Neural cell (in vitro differentiated cells): ENCODE results near the gene TRAPPC3. TPM values are rescaled to one million over a fixed set of nuclear protein-coding genes. Genes with fewer than 3 reads are reported as not detected.

Experiments
- H2AFZ ChIP-seq: fragments of 200-600, 300-800 bp; sonication (generic), shearing (Covaris generic); 2 replicates; pipeline ENCODE4 v1.6.0; 2014; ENCODE audit warnings: low read depth, mild to moderate bottlenecking, antibody characterized with exemption, low read length, moderate library complexity
- H3F3A ChIP-seq: fragments of 200-600 bp; shearing (Covaris generic); 2 replicates; pipeline ENCODE4 v1.6.1; 2016; ENCODE audit warnings: mild to moderate bottlenecking, moderate library complexity, mixed read lengths, antibody characterized with exemption, low read length; ENCODE audit not compliant: insufficient read depth, poor library complexity, severe bottlenecking
- H3K27ac ChIP-seq: fragments of 200-600, 300-800 bp; sonication (generic), shearing (Covaris generic); 2 replicates; pipeline ENCODE4 v1.5.1; 2014; ENCODE audit warnings: mild to moderate bottlenecking, low read length, moderate library complexity
- H3K27me3 ChIP-seq: fragments of 300-800, 200-600 bp; sonication (generic), shearing (Covaris generic); 2 replicates; pipeline ENCODE4 v1.6.0; 2014; ENCODE audit warnings: mild to moderate bottlenecking, low read depth, low read length, moderate library complexity; ENCODE audit not compliant: insufficient read depth
- H3K36me3 ChIP-seq: fragments of 300-800, 200-600 bp; sonication (generic), shearing (Covaris generic); 2 replicates; pipeline ENCODE4 v1.5.1; 2014; ENCODE audit warnings: mild to moderate bottlenecking, antibody characterized with exemption, low read length, moderate library complexity; ENCODE audit not compliant: insufficient read depth
- H3K4me2 ChIP-seq: fragments of 300-800, 200-600 bp; sonication (generic), shearing (Covaris generic); 2 replicates; pipeline ENCODE4 v1.6.0; 2014; ENCODE audit warnings: mild to moderate bottlenecking, low read length
- H3K4me3 ChIP-seq: fragments of 300-800, 200-600 bp; sonication (generic), shearing (Covaris generic); 2 replicates; pipeline ENCODE4 v1.5.1; 2014; ENCODE audit warnings: mild to moderate bottlenecking, low read length, moderate library complexity
- H3K79me2 ChIP-seq: fragments of 200-600 bp; shearing (Covaris generic); replicated peaks from 2 replicates; pipeline ENCODE4 v1.6.0; 2014; ENCODE audit warnings: mild to moderate bottlenecking, low read length, moderate library complexity; ENCODE audit not compliant: insufficient read depth
- H3K9ac ChIP-seq: fragments of 300-800, 200-600 bp; sonication (generic), shearing (Covaris generic); 2 replicates; pipeline ENCODE4 v1.6.1; 2016; ENCODE audit warnings: mild to moderate bottlenecking, low read length, mixed read lengths
- H3K9me2 ChIP-seq: fragments of 200-600 bp; shearing (Covaris generic); 2 replicates; pipeline ENCODE4 v1.6.1; 2016; ENCODE audit warnings: mild to moderate bottlenecking, low read length, mixed read lengths; ENCODE audit not compliant: insufficient read depth
- H3K9me3 ChIP-seq: fragments of 200-600, 300-800 bp; sonication (generic), shearing (Covaris generic); 2 replicates; pipeline ENCODE4 v1.6.1; 2016; ENCODE audit warnings: mild to moderate bottlenecking, mixed run types, low read length, moderate library complexity, mixed read lengths
- H4K20me1 ChIP-seq: fragments of 200-600 bp; shearing (Covaris generic); 2 replicates; pipeline ENCODE4 v1.6.1; 2016; ENCODE audit warnings: mild to moderate bottlenecking, mixed run types; ENCODE audit not compliant: insufficient read depth
- CTCF ChIP-seq: fragments of 450-650 bp; IDR thresholded peaks from 2 replicates; pipeline ENCODE4 v1.5.1; 2014; ENCODE audit warnings: antibody characterized with exemption, mild to moderate bottlenecking, moderate library complexity; ENCODE audit not compliant: poor library complexity, severe bottlenecking
- EP300 ChIP-seq: fragments of 450-650 bp; conservative IDR thresholded peaks from 2 replicates; pipeline ENCODE4 v1.6.1; 2014; ENCODE audit warnings: antibody characterized with exemption, mild to moderate bottlenecking, moderate library complexity; ENCODE audit not compliant: poor library complexity, severe bottlenecking
- EZH2 ChIP-seq: fragments of 200-600, 300-800 bp; shearing (Covaris generic), sonication (generic); IDR thresholded peaks from 2 replicates; pipeline ENCODE4 v1.6.1; 2014; ENCODE audit warnings: antibody characterized with exemption, low read length, borderline replicate concordance, mild to moderate bottlenecking; ENCODE audit not compliant: insufficient read depth, poor library complexity, severe bottlenecking
- MXI1 ChIP-seq: fragments of 450-650 bp; conservative IDR thresholded peaks from 2 replicates; pipeline ENCODE4 v1.6.1; 2014; ENCODE audit warnings: antibody characterized with exemption, mild to moderate bottlenecking; ENCODE audit not compliant: poor library complexity, severe bottlenecking
- POLR2AphosphoS5 ChIP-seq: IDR thresholded peaks from 2 replicates; pipeline ENCODE4 v1.6.1; 2012
- RAD21 ChIP-seq: fragments of 450-650 bp; conservative IDR thresholded peaks from 2 replicates; pipeline ENCODE4 v1.6.1; 2014; ENCODE audit warnings: antibody characterized with exemption, mild to moderate bottlenecking, moderate library complexity
- REST ChIP-seq: IDR thresholded peaks from 2 replicates; pipeline ENCODE4 v1.6.1; 2012; ENCODE audit warnings: borderline replicate concordance
- SMC3 ChIP-seq: fragments of 450-650 bp; conservative IDR thresholded peaks from 2 replicates; pipeline ENCODE4 v1.6.1; 2014; ENCODE audit warnings: antibody characterized with exemption, mild to moderate bottlenecking, moderate library complexity; ENCODE audit not compliant: poor library complexity
- TAF1 ChIP-seq: IDR thresholded peaks from 2 replicates; pipeline ENCODE4 v1.6.1; 2012; ENCODE audit warnings: low read depth
- polyA plus RNA-seq: library from polyadenylated mRNA; depleted of rRNA; stranded (reverse); fragments of >200 nt; gene quantifications from 2 replicates; pipeline ENCODE4 v1.2.3, GENCODE V29; 2014

TRAPPC3 gene
- polyA plus RNA-seq, 1 donor from 2014 or later, result 278 TPM

DNA sequence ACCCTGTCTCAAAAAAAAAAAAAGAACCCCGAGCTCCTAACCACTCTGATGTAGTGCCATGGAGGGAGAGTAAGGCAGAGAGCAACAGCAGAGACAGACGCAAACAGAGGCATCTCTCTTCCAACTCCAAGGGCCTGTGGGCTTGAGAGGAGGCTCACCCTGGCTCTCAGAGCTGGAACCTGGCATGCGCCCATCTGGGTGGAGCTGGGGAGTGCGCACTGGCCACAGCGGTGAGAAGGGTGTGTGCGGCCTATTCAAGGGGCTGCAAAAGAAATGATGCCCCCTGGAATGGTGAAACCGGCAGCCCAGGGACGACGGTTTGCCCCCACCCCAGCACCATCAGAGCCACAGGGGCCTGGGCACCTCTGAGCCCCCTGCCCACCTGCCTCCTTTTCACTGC, 41.9 kb downstream of the TRAPPC3 start:
- H3K36me3 ChIP-seq, result no peaks in the 10 kb centered on the region
- H3K9me3 ChIP-seq, result no peaks in the 10 kb centered on the region
- no peak overlapping the region for H3K4me3 ChIP-seq

DNA sequence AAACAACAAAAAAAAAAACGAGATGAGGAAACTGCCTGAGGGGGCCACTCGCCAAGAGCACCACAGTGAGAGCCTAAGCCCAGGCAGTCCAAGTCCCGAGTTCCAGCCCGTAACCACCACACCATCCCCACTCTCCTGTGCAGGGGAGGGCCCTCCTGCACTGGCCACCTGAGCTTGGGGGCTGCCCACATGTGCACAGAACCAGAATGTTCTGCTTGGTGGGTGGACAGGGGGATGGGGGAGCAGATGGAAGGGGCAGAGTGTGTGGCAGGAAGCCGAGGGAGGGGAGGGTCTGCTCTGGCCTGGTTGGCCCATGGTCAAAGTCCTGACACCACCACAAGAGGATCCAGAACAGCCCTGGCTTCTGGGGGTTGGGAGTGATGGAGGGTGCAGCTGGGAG, 43.0 kb downstream of the TRAPPC3 start:
- no peaks in the 10 kb centered on the region for H3K9me2 ChIP-seq
- no peak overlapping the region for H2AFZ ChIP-seq
- no peak for TF ChIP-seq EP300
- no peak for TF ChIP-seq CTCF
- TF ChIP-seq SMC3, result no peak
- no peak for TF ChIP-seq MXI1
- TF ChIP-seq TAF1, result no peak
- no peak for TF ChIP-seq EZH2
- TF ChIP-seq RAD21, result no peak
- TF ChIP-seq POLR2AphosphoS5, result no peak

More for the DNA sequence above, 41.9 kb downstream of the TRAPPC3 start:
- Histone ChIP-seq H2AFZ (no peak overlapping the region), H4K20me1 (no peaks in the 10 kb centered on the region), H3K9me2 (no peaks in the 10 kb centered on the region), H3K79me2 (no peaks in the 10 kb centered on the region), H3K27ac (no peak overlapping the region), H3K9ac (no peak overlapping the region), H3K4me2 (no peak overlapping the region), H3F3A (no peaks in the 10 kb centered on the region), H3K27me3 (no peaks in the 10 kb centered on the region)
- TF ChIP-seq SMC3 (no peak), MXI1 (no peak), RAD21 (no peak), EZH2 (no peak), REST (no peak), TAF1 (no peak), CTCF (no peak), EP300 (no peak), POLR2AphosphoS5 (no peak)

More for the DNA sequence above, 43.0 kb downstream of the TRAPPC3 start:
- Histone ChIP-seq H3K36me3 (no peaks in the 10 kb centered on the region), H3K27ac (no peak overlapping the region), H3K27me3 (no peaks in the 10 kb centered on the region), H3K4me2 (no peak overlapping the region), H3F3A (no peaks in the 10 kb centered on the region), H3K4me3 (no peak overlapping the region), H3K79me2 (no peaks in the 10 kb centered on the region), H3K9ac (no peak overlapping the region), H3K9me3 (no peaks in the 10 kb centered on the region), H4K20me1 (no peaks in the 10 kb centered on the region)
